Measurements from ENCODE around the gene SPPL3.

The SPPL3 gene

DNA sequence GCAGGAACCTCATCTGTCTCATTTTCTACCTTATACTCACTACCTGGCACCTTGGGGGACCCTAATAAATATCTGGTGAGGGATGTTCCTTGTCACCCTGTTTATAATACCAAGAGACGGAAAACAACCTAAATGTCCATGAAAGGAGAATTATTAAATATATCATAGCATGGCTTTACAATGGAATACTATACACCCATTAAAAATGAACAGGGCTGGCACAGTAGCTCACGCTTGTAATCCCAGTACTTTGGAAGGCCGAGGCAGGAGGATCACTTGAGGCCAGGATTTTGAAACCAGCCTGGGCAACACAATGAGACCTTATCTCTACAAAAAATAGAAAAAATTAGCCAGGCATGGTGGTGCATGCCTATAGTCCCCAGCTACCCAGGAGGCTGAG, 34.3 kb upstream of the SPPL3 start:
- Histone ChIP-seq H3K4me3 (ENCODE audit: low read depth in 1 of 2, low read length in 1 of 2) (no peak overlapping the region), H3K27ac (no peak overlapping the region), H3K27me3 (no peaks in the 10 kb centered on the region), H3K4me1 (ENCODE audit: control insufficient read depth in 1 of 2, insufficient read depth in 1 of 2, low read depth in 1 of 2, low read length in 1 of 2) (peaks cover 46% of the 10 kb centered on the region in 2 experiments), H3K9me3 (no peaks in the 10 kb centered on the region), H3K36me3 (no peaks in the 10 kb centered on the region)
- TF ChIP-seq, protein P1, sequence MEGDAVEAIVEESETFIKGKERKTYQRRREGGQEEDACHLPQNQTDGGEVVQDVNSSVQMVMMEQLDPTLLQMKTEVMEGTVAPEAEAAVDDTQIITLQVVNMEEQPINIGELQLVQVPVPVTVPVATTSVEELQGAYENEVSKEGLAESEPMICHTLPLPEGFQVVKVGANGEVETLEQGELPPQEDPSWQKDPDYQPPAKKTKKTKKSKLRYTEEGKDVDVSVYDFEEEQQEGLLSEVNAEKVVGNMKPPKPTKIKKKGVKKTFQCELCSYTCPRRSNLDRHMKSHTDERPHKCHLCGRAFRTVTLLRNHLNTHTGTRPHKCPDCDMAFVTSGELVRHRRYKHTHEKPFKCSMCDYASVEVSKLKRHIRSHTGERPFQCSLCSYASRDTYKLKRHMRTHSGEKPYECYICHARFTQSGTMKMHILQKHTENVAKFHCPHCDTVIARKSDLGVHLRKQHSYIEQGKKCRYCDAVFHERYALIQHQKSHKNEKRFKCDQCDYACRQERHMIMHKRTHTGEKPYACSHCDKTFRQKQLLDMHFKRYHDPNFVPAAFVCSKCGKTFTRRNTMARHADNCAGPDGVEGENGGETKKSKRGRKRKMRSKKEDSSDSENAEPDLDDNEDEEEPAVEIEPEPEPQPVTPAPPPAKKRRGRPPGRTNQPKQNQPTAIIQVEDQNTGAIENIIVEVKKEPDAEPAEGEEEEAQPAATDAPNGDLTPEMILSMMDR (IDR thresholded peaks at IDR 0.05): no peak

DNA sequence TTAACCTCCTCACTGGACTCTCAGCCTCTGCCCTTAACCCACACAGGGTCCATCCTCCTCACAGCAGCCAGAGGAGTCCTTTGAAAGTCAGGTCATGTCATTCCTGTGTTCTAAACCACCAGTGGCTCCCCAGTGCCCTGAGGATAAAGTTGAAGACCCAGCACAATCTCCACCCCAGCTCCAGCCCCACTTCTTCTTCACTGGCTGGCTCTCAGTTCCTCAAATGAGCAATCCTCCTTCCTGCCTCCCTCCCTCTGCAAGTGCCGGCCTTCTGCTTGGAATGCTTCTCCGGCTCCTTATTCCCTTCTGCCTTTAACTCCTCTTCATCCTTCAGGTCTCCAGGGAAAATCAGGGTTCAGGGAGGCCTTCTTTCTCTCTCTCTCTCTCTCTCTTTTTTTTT, 32.0 kb upstream of the SPPL3 start:
- TF ChIP-seq, protein P1 (IDR thresholded peaks at IDR 0.05): no peak
- Histone ChIP-seq H3K36me3 (no peaks in the 10 kb centered on the region), H3K27me3 (no peaks in the 10 kb centered on the region), H3K9me3 (no peaks in the 10 kb centered on the region), H3K4me1 (ENCODE audit: control insufficient read depth in 1 of 2, insufficient read depth in 1 of 2, low read depth in 1 of 2, low read length in 1 of 2) (peaks cover 46% of the 10 kb centered on the region in 2 experiments), H3K27ac (no peak overlapping the region), H3K4me3 (ENCODE audit: low read depth in 1 of 2, low read length in 1 of 2) (no peak overlapping the region)

DNA sequence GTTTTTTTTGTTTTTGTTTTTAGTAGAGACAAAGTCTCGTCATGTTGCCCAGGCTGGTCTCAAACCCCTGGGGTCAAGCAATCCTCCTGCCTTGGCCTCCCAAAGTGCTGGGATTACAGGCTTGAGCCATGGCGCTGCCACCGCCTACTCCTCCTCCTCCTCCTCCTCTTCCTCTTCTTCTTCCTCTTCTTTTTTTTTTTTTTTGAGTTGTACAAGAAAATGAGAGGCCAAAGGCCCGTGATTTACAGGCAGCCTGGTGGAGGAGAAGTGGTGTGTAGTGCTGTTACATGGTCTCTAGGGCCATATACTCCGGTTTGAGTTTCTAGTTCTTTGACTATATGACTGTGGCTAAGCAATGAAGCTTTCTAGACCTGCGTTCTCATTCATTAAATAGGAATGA, 29.6 kb upstream of the SPPL3 start:
- no peaks in the 10 kb centered on the region for H3K27me3 ChIP-seq
- no peaks in the 10 kb centered on the region for H3K36me3 ChIP-seq
- TF ChIP-seq, protein P1 (IDR thresholded peaks at IDR 0.05): no peak
- peaks cover 30 to 34% of the 10 kb centered on the region in 2 experiments for H3K4me1 ChIP-seq (ENCODE audit: control insufficient read depth in 1 of 2, insufficient read depth in 1 of 2, low read depth in 1 of 2, low read length in 1 of 2)
- no peak overlapping the region for H3K27ac ChIP-seq
- no peak overlapping the region for H3K4me3 ChIP-seq (ENCODE audit: low read depth in 1 of 2, low read length in 1 of 2)
- H3K9me3 ChIP-seq: no peaks in the 10 kb centered on the region

DNA sequence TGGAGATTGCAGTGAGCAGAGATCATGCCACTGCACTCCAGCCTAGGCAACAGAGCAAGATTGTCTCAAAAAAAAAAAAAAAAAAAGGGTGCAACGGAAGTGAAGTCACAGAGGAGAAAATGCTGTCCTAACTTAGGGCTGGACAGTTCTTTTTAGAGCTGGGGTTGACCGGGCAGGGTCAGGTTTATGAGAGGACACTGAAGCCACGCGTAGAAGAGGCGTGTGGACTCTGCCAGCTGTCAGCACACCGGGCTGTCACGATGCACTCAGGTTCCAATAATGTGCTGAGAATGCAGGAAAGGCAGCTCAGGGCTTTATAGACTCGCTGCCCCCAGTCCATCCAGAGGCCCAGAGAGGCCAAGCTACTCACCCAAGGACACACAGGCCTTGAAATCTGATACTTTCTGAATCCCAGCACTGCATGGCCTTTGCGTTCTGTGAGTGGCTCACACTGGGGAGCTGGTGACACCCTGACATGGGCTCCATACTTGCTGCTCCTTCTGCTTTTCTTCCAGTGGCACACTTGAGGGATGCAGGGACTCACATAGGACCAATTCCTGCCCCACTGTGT, 28.9 kb upstream of the SPPL3 start:
- TF ChIP-seq, protein P1 (IDR thresholded peaks at IDR 0.05): no peak
- Histone ChIP-seq H3K36me3 (no peaks in the 10 kb centered on the region), H3K4me1 (ENCODE audit: control insufficient read depth in 1 of 2, insufficient read depth in 1 of 2, low read depth in 1 of 2, low read length in 1 of 2) (peaks cover 30 to 34% of the 10 kb centered on the region in 2 experiments), H3K27ac (no peak overlapping the region), H3K27me3 (no peaks in the 10 kb centered on the region), H3K4me3 (ENCODE audit: low read depth in 1 of 2, low read length in 1 of 2) (no peak overlapping the region), H3K9me3 (no peaks in the 10 kb centered on the region)

DNA sequence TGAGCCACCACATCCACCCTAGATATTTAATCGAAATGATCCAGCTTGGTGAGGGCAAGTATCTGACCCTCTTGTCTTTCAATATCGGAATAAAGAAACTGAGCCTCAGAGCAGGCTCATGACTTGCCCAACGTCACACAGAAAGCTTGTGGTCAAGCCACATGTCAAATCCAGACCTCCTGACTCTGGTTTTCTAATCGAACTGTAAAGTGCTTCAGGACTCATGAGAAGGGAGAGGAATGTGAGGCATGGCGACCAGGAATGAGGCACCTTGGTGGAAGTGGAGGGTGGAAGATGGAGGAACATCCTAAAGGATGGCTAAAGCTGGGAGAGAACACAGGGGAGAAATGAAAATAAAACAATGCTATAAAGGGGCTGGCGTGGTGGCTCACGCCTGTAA, 27.9 kb upstream of the SPPL3 start:
- no peak overlapping the region for H3K27ac ChIP-seq
- no peaks in the 10 kb centered on the region for H3K36me3 ChIP-seq
- TF ChIP-seq, protein P1 (IDR thresholded peaks at IDR 0.05): no peak
- H3K27me3 ChIP-seq: no peaks in the 10 kb centered on the region
- H3K4me3 ChIP-seq (ENCODE audit: low read depth in 1 of 2, low read length in 1 of 2): no peak overlapping the region
- H3K9me3 ChIP-seq: no peaks in the 10 kb centered on the region
- peaks cover 25 to 29% of the 10 kb centered on the region in 2 experiments for H3K4me1 ChIP-seq (ENCODE audit: control insufficient read depth in 1 of 2, insufficient read depth in 1 of 2, low read depth in 1 of 2, low read length in 1 of 2)

Measured in neutrophil (primary cell).